ENCODE results near the gene ZNF598. TPM values are rescaled to one million over a fixed set of nuclear protein-coding genes. Genes with fewer than 3 reads are reported as not detected.
A peak's percentile ranks its signal among the peaks of the same experiment; 100 is the strongest.
"Not testable (repeated sequence)": the region's sequence is repeated elsewhere in the genome, so short reads cannot be mapped to it uniquely, and the experiment has no call there.

Gene ZNF598
- polyA plus RNA-seq, 12 donors: 13.6 to 32.2 (median 18.6) TPM; not detected in 1

DNA sequence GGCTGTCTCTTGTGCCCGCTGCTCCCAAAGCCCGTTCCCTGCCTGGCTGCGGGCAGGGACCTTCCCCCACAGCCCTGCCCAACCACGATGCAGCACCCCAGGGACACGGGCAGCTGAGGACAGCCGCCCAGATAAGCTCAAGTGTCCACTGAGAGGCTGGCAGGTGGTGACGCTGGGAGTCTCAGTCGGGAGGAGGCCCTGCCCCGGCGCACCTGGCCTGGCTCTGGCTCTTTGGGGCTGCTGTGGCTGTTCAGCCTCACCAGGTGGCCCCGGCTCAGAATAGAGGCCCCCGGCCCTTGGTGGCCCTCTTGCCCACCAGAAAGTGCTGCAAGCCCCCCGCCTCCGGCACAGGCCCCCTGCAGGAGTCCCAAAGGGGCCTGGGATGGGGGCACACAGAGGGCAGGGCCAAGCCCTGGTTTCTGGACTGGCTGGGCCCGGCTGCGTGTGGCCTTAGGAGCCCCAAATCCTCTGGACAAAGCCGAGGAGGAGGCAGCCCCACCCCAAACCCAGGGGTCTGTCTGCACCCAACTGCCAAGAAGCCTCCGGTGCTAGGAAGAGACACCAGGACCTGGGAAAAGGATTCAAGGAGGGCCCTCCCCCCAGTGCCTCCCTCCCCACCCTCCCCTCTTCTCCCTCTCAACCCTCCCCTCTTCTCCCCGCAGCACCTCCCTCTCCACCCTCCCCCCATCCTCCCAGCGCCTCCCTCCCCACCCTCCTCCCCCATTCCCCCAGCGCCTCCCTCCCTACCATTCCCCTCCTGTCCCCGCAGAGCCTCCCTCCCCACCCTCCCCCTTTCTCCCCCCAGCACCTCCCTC lies 32.8 kb upstream of the ZNF598 start:
- DNase-seq: no peak

DNA sequence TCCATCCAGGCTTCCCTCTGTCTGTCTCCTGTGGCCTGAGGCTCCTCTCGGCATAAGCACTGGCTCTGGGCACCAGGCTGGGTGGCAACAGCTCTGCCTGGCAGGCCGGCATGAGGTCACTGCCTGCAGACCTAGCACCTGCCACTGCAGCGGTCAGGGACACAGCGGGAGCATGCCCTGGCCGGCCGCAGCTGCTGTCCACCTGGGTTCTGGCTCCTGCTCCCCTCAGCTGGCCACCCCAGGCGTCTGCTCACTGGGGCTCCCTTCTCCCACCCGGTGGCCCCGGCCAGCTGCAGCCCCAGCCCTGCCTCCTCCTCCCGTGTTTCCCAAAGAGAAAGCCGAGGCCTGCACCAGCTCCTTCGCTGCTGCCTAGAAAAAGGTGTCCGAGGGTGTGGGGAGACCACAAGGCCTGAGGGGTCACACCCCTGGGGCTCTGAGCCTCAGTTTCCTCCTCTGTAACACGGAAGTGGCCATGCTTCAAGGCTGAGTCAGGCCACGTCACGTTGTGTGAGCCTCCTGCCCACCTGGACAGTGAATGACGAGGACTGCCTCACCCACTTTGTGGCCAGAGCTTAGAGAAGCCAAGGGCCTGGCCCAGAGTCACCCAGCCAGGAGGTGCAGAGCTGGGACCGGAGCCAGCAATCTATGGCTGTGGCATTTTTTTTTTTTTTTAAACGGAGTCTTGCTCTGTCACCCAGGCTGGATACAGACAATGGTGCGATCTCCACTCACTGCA lies 31.3 kb upstream of the ZNF598 start:
- peak; percentile 66 for DNase-seq

DNA sequence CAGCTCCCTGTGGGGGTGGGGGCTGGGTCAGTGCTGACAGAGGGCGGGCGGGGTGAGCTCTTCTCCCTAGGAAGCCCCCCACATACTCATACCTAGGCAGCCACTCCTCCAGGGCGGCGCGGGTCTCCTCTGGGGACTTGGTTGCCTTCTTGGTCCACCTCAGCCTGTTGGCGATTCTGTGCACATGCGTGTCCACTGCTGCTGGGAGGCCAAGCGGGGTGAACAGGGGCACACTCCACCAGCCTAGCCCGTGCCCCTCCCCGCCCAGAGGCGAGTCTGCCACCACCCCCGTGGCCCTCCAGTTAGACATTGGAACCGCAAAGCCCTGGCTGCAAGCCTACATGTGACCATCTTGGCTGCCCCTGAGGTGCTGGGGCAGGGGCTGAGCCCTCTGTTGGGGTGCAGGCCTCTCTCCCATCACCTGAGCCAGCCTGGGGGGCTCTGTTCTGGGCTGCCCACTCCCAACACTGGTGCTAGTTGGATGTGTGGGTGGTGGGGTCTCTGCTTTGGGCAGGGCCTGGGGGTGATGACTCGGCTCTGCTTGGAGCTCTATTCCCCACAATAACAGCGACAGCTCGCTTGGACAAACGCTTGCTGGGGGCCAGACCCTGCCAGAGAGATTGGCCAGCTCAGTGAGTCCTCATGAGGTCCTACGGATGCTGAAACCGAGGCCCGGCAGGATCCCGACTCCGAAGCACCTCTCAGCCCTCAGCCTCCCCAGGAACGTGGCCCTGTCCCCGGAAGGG lies 30.6 kb upstream of the ZNF598 start:
- DNase-seq: no peak

DNA sequence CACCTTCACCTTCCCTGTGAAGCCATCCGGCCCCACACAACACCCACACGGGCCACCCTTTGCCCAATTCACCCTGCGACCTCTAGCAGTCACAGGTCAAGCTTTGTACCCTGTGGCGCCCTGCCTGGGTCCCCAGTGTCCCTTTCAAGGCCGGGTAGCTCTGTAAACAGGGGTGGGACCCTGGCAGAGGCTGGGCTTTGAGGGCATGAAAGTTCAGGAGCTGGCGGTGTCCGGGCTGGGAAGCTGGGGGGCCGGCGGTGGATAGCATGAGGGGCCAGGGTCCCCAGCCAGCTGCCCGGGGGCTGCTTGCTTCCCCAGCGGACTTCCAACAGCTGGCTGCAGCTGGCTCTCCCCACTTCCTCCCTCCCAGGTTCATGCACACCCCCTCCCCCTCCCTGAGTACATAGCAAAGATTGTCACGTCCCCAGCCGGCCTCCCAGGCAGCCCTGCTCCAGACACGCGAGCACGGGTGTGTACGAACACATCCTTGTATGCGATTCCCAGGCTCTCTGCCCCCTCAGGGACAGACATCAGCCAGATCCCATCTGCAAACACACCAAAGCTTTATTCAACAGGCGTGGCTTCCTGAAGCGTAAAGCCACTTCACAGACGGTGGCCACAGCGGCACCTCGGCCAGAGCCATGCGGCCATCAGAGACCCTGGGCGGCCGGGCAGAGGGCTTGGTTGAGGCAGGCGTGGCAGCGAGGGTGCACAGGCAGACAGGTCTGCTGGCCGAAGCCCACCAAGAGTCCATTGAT lies 29.8 kb upstream of the ZNF598 start:
- DNase-seq: peak; percentile 74

DNA sequence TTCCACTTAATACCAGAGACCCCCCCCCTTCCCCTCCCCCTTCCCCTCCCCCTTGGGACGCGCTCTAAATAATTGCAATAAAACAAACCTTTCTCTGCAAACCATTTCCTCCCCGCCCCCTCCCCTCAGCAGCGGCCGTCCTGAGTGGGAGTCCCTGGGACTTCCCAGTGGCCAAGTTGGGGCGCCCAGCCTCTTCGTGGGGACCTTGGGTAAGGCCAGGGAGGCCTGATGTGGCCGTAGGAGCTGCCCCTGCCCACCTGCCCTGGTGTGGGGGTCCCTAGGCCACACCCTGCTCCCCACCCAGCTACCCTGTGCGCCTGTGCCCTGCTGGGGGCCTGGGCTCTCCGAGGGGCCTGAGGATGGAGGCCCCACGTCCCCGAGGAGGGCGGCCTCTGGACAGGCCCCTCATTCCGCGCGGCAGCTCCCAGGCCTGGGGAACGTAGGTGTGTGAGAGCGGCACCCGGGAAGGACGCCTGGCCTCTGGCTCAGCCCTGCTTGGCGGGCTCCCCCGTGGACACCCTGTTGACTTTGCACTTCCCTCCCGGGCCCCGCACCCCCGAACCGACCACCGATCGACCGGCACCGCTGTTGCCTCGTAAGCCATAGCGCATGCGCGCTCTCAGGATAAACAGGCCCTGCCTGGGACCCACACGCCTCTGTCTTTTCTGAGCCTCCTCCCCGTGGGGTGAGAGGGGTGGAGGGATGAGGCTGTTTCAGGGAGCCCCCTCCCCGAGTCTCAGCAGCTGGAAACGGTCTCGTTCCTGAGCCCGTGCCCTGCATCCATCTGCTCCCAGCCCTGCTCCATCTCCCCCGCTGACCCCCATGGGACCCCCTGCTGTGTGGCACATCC lies 29.0 kb upstream of the ZNF598 start:
- peak; percentile 65 for DNase-seq

DNA sequence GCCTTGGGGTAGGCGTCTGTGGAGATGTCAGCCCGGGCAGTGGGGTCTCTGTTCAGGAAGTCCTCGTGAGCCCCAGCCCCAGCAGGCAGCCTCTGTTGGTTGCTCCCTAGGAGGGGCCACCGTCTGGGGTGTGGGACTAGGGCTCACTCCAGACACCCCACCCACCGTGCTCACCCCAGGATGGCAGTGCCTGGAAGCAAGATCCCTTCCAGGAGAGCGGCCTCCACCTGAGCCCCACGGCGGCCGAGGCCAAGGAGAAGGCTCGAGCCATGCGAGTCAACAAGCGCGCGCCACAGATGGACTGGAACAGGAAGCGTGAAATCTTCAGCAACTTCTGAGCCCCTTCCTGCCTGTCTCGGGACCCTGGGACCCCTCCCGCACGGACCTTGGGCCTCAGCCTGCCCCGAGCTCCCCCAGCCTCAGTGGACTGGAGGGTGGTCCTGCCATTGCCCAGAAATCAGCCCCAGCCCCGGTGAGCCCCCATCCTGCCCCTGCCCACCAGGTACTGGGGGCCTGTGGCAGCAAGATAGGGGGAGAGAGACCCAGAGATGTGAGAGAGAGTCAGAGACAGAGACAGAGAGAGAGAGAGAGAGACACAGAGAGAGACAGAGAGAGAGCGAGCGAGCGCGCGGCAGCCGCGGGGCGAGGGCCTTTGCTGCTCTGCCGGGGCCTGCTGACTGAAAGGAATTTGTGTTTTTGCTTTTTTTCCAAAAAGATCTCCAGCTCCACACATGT lies 28.2 kb upstream of the ZNF598 start:
- peak; percentile 69 for DNase-seq

DNA sequence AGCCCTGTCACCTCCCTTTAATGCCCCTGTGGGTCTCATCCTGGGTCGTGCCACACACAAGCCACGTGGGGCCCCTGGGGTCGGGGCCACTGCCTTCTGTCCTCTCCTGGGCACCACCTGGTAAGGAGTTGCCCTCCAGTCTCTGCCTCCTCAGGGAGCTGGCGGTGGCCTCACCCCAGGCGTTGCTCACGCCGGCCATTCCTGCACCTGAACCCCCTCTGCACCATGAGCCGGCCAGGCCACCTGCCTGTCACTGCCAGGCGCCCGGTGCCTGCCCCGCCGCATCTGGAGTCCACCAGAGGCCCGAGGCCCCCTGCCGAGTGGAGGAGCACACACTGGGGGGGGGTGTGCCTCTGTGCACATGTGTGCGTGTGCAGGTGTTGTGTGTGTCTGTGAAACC lies 27.5 kb upstream of the ZNF598 start:
- DNase-seq: no peak

DNA sequence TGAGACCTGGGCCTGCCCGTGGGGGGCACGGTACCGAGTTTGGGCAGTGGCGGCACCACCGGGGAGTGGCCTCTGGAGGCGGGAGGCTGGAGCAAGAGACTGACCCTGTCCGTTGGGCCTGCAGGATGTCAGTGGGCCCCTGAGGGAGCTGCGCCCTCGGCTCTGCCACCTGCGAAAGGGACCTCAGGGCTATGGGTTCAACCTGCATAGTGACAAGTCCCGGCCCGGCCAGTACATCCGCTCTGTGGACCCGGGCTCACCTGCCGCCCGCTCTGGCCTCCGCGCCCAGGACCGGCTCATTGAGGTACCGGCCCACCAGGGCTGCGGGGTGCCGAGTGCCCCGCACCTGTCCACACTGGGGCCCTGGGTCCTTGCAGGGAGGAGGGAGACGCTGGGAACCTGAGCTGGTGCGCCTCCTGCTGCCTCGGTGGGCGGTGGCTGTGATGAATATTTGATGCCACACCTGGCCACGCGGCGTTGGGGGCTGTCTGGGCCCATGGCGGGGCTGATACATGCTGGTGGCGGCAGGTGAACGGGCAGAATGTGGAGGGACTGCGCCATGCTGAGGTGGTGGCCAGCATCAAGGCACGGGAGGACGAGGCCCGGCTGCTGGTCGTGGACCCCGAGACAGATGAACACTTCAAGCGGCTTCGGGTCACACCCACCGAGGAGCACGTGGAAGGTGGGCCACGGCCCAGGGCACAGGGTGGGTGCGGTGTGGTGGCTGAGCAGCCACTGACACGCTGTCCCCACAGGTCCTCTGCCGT lies 26.8 kb upstream of the ZNF598 start:
- no peak for DNase-seq

DNA sequence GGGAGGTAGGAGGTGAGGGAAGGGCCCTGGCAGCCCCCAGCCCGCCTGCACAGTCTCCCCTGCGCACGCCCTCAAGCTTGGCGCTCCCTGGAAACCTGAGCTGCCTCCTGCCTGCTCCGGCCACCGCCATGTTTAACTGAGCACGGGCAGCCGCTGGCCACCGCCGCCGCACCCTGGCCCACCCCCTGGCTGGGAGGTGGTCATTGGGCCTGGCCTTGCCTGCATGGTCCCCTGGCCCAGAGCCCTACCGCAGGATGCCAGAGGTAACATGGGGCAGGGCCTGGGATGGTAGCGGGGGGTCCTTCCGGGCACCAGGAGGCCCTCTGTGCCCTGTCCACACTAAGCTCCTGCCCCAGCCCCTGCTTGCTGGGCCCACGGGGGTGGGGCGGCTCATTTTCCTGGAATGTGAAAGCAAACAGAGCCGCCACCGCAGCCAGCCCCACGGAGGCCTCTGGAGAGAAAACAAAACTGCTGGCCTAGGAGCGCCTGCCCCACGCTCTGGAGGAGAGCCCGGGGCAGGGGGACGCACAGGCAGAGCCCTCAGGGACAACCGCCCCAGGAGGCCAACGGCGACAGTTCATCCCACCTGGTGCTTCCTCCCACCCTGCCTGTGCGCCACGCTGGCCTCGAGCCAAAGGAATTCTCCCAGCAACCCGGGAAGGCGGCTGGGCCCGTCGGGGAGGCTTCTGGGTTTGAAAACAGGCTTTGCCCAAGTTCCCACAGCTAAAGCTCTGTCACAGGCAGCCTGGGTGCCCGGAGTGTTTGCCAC lies 26.0 kb upstream of the ZNF598 start:
- no peak for DNase-seq

DNA sequence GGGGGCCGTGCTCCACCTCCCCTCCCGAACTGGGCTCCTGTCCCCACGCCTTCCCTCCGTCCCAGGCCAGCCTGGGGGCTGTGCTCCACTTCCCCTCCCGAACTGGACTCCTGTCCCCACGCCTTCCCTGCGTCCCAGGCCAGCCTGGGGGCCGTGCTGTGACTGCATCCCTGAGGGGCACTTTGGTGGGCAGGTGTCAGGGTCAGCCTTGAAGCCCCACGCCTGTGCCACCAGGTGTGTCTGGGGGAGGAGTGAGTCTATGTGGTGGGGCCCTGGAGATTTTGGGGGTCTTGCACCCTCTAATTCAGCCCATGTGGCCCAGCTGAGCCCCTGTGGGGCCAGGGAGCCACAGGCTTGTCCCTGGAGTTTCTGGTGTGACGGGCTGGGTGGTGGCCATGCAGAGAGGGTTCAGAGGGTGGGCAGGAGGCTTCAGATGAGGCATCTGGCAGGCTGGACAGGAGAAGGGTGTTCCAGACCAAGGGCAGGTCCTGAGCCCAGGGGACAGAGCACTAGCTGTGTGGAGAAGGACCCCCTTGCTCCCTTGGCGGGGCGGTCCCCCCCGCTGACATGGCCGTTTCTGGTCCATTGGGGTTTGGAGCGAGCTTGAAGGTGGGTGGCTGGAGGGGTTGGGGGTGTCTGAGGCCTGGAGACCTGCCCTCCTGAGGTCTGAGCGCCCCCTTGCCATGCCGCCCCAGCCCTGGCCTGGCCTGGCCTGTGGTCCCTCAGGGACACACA lies 25.2 kb upstream of the ZNF598 start:
- DNase-seq: no peak

DNA sequence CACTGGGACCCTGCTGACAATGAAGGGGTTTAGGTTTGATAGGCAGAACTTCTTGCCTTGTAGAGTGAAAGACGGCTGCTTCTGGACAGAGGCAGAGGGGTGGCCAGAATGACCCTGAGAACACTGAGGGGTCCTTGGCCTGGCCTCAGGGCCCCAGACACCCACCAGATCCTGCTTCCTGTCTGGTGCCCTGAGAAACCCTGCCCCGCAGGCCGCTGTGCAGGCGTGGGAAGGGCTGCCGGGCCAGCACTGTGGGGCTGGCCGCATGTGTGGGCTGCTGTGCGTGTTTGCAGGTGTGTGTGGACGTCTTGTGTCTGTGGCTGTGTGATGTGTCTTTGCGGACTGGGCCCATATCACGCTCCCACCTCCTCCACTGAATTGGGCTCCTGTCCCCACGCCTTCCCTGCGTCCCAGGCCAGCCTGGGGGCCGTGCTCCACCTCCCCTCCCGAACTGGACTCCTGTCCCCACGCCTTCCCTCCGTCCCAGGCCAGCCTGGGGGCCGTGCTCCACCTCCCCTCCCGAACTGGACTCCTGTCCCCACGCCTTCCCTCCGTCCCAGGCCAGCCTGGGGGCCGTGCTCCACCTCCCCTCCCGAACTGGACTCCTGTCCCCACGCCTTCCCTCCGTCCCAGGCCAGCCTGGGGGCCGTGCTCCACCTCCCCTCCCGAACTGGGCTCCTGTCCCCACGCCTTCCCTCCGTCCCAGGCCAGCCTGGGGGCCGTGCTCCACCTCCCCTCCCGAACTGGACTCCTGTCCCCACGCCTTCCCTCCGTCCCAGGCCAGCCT lies 24.5 kb upstream of the ZNF598 start:
- not testable (repeated sequence) for DNase-seq

DNA sequence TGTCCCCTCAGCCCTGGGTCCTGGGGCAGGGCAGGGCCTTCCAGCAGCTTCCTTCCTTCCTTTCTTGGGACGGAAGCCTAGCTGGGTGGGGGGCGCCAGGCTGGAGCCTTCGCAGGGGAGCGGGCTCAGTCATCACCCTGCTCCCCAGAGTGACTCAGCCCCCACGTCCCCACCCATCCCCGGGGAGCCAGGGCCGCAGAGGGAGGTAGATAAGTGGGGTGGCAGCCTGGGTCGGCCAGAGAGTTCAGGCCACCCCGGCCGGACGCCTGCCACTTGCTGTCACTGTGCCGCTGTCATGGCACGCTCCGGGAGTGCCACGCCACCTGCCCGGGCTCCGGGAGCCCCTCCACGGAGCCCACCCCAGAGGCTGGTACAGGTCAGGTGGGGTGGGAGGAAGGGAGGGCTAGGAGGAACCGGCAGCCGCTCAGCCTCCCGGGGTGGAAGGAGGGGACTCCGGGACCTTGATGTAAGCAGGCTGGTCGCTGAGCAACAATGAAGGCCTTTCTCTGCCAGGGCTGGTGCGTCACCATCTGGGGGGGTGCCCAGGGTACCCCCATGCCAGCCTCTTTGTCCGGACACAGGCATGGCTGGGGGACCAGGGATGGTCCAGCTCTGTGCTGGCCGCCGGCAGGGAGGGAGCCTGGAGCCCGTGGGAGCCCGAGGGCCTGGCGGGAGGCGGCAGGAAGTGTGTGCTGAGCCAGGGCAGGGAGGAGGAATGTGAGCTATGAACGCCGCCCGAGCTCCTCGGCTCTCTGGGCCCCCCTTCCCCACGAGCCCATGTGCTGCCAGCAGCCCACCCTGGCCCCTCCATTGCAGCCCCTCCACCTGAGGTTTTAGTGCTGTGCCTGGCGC lies 23.7 kb upstream of the ZNF598 start:
- peak; percentile 65 for DNase-seq

DNA sequence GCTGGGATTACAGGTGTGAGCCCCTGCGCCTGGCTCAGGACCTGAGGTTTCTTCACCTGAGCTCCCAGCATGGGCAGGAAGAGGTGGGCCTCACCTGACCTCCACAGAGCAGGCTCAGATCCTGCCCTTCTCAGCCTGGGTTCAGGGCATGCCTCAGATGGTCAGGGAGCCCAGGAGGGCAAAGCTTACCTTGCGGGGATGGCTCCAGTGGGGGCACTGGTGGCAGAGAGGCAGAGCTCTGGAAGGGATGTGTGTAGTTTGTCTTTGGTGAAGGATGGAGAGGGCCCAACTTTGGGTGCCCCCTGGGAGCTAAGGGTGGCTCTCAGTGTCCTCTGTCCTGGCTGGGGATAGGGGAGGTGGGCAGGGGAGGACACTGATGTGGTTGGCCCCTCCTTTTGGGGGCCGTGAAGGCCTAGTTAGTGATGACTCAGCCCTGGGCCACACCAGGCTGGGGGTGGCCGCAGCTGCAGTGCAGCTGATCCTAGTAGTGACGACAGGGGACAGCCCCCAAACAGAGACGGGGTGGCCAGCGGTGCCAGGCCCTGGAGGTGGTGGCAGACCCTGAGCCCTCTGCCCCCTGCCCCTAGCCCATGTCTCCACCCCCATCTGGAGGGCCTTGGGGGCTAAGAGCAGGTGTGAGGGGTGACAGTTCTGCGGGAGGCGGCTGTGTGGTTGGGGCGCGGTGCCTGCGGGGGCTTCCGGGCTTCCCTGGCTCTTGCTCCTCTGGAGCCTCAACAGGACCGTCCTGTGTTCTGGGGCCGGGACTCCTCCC lies 22.9 kb upstream of the ZNF598 start:
- DNase-seq: no peak

DNA sequence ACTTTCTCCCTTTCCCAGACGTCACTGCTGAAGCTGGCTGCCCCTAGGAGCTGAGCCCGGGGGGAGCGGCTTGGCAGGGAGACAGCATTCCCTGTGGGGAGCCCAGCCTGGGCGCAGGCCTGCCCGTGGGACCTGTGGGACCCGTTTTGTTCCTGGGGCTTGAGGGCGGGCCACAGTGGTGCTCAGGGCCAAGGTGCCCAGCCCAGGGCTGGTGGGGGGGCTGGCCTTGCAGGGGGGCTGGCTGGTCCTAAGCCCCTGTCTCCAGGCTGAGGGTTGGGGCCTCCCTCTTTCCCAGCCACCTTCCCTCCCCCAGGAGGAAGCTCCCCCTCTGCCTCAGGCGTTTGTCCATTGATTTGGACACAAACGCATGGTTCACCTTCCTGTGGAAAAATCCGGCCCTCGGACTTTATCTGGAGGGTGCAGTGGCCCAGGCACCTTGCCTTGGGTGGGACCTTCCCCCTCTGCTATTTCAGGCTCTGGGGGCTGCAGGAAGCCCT lies 21.5 kb upstream of the ZNF598 start:
- DNase-seq: no peak

DNA sequence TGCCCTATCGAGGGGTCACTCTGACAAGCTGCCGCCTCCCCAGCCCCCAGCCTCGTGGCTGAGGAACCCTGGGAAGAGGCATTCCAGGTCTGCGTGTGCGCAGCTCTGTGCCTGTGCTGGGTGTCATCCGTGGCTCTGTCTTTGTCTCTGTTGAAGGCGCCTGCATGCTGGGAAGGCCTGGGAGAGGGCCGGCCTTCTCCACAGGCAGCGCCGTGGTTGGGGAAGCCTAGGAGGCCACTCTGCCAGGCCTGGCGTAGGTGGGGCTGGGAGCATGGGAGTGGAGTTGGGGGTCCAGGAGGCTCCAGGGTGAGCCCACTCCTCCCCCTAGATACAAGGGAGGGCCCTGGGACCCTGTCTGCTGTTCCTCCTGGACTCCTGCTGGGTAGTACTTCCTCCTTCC lies 20.4 kb upstream of the ZNF598 start:
- no peak for DNase-seq
